A673 (cell line): ENCODE measurements around the gene CREB1. TPM values are rescaled to one million over a fixed set of nuclear protein-coding genes. Genes with fewer than 3 reads are reported as not detected.

Experiments used
- BruUV-seq: library from RNA; stranded (reverse); fragments of 400-500 nt; replicated peaks from 2 replicates; lab custom pipeline; 2021; lab: Mats Ljungman, UMichigan
- CTCF ChIA-PET: fragments of 300-600 bp; sonication (Branson Sonifier 250); formaldehyde crosslinking; loops from one replicate; lab custom pipeline; 2022; ENCODE audit warnings: antibody characterized with exemption; lab: Charles Lee
- POLR2A ChIA-PET: fragments of 300-600 bp; sonication (Branson Sonifier 250); formaldehyde crosslinking; loops from one replicate; lab custom pipeline; 2022; ENCODE audit warnings: antibody characterized with exemption; ENCODE audit not compliant: low non-redundant PET; lab: Charles Lee
- DNase-seq: peaks from one replicate; pipeline ENCODE4 v3.0.0-alpha.2; 2015; ENCODE audit warnings: low spot score
- H3K27ac ChIP-seq: fragments of 200-600 bp; sonication (generic); 2 replicates; pipeline ENCODE4 v1.5.1; 2016; ENCODE audit warnings: mixed run types, low read depth, mild to moderate bottlenecking, mixed read lengths, antibody characterized with exemption, low read length; ENCODE audit not compliant: poor library complexity, severe bottlenecking
- H3K27me3 ChIP-seq: fragments of 200-600 bp; sonication (generic); replicated peaks from 2 replicates; pipeline ENCODE4 v1.6.1; 2017; ENCODE audit warnings: mixed run types, low read depth, mild to moderate bottlenecking, mixed read lengths, antibody characterized with exemption, low read length; ENCODE audit not compliant: insufficient read depth, poor library complexity
- H3K36me3 ChIP-seq: fragments of 200-600 bp; sonication (generic); 2 replicates; pipeline ENCODE4 v1.6.1; 2016; ENCODE audit warnings: mixed run types, mild to moderate bottlenecking, mixed read lengths, antibody characterized with exemption, low read length; ENCODE audit not compliant: insufficient read depth, poor library complexity, severe bottlenecking
- H3K4me1 ChIP-seq: fragments of 200-600 bp; sonication (generic); 2 replicates; pipeline ENCODE4 v1.6.1; 2017; ENCODE audit warnings: mixed run types, mild to moderate bottlenecking, mixed read lengths, antibody characterized with exemption, low read length; ENCODE audit not compliant: insufficient read depth, poor library complexity, severe bottlenecking
- H3K4me3 ChIP-seq: fragments of 200-600 bp; sonication (generic); 2 replicates; pipeline ENCODE4 v1.5.1; 2016; ENCODE audit warnings: low read depth, mixed run types, mild to moderate bottlenecking, mixed read lengths, low read length; ENCODE audit not compliant: poor library complexity, severe bottlenecking
- H3K9me3 ChIP-seq: fragments of 200-600 bp; sonication (generic); 2 replicates; pipeline ENCODE4 v1.6.1; 2016; ENCODE audit warnings: mixed run types, low read depth, mild to moderate bottlenecking, mixed read lengths, antibody characterized with exemption, low read length; ENCODE audit not compliant: poor library complexity, severe bottlenecking
- CTCF ChIP-seq: fragments of 300-800, 200-600 bp; sonication (generic); conservative IDR thresholded peaks from 2 replicates; pipeline ENCODE4 v1.5.1; 2017; ENCODE audit warnings: low read depth, mild to moderate bottlenecking, antibody characterized with exemption, low read length, moderate library complexity, mixed read lengths
- EZH2 ChIP-seq: fragments of 200-600 bp; sonication (generic); IDR thresholded peaks from 2 replicates; pipeline ENCODE4 v1.6.1; 2017; ENCODE audit warnings: borderline replicate concordance, low read depth, mild to moderate bottlenecking, mixed read lengths, antibody characterized with exemption, low read length; ENCODE audit not compliant: poor library complexity, severe bottlenecking
- intact Hi-C: fragments of 100-400 bp; cut with micrococcal nuclease; formaldehyde crosslinking; loops from one replicate; pipeline ENCODE4 v1.10.0; 2022; ENCODE audit not compliant: unreplicated experiment
- total RNA-seq: library from RNA; stranded (reverse); gene quantifications from 2 replicates; pipeline ENCODE4 v1.2.3, GENCODE V29; 2021

Gene CREB1
- total RNA-seq, 1 experiment from 2014 or later: 78.5 TPM

GRCh38 chr2:207600231-207600630 is 70.5 kb downstream of the CREB1 start:
- no peak for TF ChIP-seq EZH2
- no peak for TF ChIP-seq CTCF
- Histone ChIP-seq H3K9me3 (no peaks in the 10 kb centered on the region), H3K27ac (no peak overlapping the region), H3K4me1 (peaks cover 2% of the 10 kb centered on the region), H3K27me3 (no peaks in the 10 kb centered on the region), H3K4me3 (no peak overlapping the region), H3K36me3 (peaks cover 15% of the 10 kb centered on the region)
- BruUV-seq: no TSS peak
- no peak for DNase-seq
- CTCF ChIA-PET: no interaction called here
- POLR2A ChIA-PET: no interaction called here
- intact Hi-C loops: no loop called here

GRCh38 chr2:207601774-207602173 is 72.0 kb downstream of the CREB1 start:
- no peak overlapping the region for H3K4me3 ChIP-seq
- peaks cover 15% of the 10 kb centered on the region for H3K36me3 ChIP-seq
- H3K27ac ChIP-seq: no peak overlapping the region
- no peak for DNase-seq
- H3K27me3 ChIP-seq: no peaks in the 10 kb centered on the region
- intact Hi-C loops: no loop called here
- TF ChIP-seq CTCF (no peak), EZH2 (no peak)
- BruUV-seq: no TSS peak
- H3K9me3 ChIP-seq: no peaks in the 10 kb centered on the region
- peaks cover 2% of the 10 kb centered on the region for H3K4me1 ChIP-seq
- POLR2A ChIA-PET: no interaction called here
- CTCF ChIA-PET: no interaction called here

GRCh38 chr2:207603486-207603885 is 73.7 kb downstream of the CREB1 start:
- TF ChIP-seq EZH2 (no peak), CTCF (no peak)
- Histone ChIP-seq H3K4me1 (peaks cover 2% of the 10 kb centered on the region), H3K4me3 (no peak overlapping the region), H3K36me3 (no peaks in the 10 kb centered on the region), H3K9me3 (no peaks in the 10 kb centered on the region), H3K27ac (no peak overlapping the region), H3K27me3 (no peaks in the 10 kb centered on the region)
- intact Hi-C loops: no loop called here
- BruUV-seq: no TSS peak
- CTCF ChIA-PET: no interaction called here
- POLR2A ChIA-PET: no interaction called here
- no peak for DNase-seq
